ENCODE results near the gene UNC50.

DNA sequence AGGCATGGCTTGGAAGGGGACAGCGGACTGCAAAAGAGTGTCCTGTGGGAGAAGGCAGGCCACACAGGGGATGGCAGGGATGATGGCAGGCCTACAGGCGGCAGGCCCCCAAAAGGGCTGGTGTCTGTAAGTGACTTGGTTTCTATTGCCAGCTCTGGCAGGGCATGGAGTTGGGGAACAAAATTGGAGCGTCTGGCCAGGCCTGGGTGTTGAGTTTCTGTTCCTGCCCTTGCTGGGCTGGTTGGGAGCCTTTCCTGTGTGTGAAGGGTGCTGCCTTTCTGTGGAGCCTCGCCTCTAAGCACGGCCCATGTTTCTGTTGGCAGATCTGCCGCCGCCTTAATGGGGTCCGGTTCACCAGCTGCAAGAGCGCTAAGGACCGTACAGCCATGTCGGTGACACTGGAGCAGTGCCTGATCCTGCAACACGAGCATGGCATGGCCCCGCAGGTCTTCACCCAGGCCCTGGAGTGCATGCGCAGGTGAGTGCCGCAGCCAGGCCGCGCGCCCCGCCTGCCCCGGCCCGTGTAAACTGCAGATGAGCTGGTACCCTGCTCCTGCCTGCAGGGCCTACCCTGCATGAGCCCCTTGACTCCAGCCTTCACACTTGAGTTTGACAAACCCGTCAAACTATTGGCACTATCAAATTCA, 31.6 kb upstream of the UNC50 start:
- TF ChIP-seq, protein P1, sequence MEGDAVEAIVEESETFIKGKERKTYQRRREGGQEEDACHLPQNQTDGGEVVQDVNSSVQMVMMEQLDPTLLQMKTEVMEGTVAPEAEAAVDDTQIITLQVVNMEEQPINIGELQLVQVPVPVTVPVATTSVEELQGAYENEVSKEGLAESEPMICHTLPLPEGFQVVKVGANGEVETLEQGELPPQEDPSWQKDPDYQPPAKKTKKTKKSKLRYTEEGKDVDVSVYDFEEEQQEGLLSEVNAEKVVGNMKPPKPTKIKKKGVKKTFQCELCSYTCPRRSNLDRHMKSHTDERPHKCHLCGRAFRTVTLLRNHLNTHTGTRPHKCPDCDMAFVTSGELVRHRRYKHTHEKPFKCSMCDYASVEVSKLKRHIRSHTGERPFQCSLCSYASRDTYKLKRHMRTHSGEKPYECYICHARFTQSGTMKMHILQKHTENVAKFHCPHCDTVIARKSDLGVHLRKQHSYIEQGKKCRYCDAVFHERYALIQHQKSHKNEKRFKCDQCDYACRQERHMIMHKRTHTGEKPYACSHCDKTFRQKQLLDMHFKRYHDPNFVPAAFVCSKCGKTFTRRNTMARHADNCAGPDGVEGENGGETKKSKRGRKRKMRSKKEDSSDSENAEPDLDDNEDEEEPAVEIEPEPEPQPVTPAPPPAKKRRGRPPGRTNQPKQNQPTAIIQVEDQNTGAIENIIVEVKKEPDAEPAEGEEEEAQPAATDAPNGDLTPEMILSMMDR (IDR thresholded peaks at IDR 0.05) = no peak
- no peak for TF ChIP-seq POLR2A (IDR thresholded peaks at IDR 0.05; ENCODE audit: low read length)
- no peak for TF ChIP-seq FOSL2 (IDR thresholded peaks at IDR 0.05)
- no peak for TF ChIP-seq FOSL2 (CRISPR knock-in tag; IDR thresholded peaks at IDR 0.05)
- no peak for TF ChIP-seq JUNB (IDR thresholded peaks at IDR 0.05)
- TF ChIP-seq NPAS2 (CRISPR knock-in tag; IDR thresholded peaks at IDR 0.05; ENCODE audit: borderline replicate concordance) = no peak
- TF ChIP-seq, protein P2, sequence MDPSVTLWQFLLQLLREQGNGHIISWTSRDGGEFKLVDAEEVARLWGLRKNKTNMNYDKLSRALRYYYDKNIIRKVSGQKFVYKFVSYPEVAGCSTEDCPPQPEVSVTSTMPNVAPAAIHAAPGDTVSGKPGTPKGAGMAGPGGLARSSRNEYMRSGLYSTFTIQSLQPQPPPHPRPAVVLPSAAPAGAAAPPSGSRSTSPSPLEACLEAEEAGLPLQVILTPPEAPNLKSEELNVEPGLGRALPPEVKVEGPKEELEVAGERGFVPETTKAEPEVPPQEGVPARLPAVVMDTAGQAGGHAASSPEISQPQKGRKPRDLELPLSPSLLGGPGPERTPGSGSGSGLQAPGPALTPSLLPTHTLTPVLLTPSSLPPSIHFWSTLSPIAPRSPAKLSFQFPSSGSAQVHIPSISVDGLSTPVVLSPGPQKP (IDR thresholded peaks at IDR 0.05; ENCODE audit: low read depth, low read length) = no peak
- TF ChIP-seq, protein P3, sequence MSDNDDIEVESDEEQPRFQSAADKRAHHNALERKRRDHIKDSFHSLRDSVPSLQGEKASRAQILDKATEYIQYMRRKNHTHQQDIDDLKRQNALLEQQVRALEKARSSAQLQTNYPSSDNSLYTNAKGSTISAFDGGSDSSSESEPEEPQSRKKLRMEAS (IDR thresholded peaks at IDR 0.05) = no peak
- no peak for TF ChIP-seq CEBPB (IDR thresholded peaks at IDR 0.05)
- no peak for TF ChIP-seq BHLHE40 (IDR thresholded peaks at IDR 0.05; ENCODE audit: low read depth, low read length)
